GM12873 (cell line): ENCODE results near the gene RBM23.

Experiments
- CTCF ChIP-seq: IDR thresholded peaks from 2 replicates; pipeline ENCODE4 v1.5.1; 2012; ENCODE audit warnings: low read depth, mild to moderate bottlenecking, moderate library complexity, low read length, control low read depth; ENCODE audit not compliant: insufficient read depth; ENCODE audit errors: missing control alignments

The RBM23 gene

DNA sequence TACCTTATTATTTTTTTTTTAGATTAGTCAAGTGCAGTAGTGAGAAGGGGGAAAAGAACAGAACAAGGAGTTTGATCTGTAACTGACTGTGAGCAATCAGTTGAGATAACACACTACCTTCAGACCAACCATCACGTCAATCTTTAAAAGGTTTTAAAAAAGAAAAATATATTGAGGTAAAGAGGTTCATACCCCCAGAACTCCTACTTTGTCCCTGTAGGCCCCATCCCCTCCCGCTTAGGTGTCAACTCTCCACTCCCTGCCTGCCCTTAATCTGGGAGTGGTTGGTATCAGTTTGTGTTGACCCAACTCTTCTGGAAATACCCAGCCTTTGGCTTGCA, 66.4 kb downstream of the RBM23 start:
- no peak for TF ChIP-seq CTCF

DNA sequence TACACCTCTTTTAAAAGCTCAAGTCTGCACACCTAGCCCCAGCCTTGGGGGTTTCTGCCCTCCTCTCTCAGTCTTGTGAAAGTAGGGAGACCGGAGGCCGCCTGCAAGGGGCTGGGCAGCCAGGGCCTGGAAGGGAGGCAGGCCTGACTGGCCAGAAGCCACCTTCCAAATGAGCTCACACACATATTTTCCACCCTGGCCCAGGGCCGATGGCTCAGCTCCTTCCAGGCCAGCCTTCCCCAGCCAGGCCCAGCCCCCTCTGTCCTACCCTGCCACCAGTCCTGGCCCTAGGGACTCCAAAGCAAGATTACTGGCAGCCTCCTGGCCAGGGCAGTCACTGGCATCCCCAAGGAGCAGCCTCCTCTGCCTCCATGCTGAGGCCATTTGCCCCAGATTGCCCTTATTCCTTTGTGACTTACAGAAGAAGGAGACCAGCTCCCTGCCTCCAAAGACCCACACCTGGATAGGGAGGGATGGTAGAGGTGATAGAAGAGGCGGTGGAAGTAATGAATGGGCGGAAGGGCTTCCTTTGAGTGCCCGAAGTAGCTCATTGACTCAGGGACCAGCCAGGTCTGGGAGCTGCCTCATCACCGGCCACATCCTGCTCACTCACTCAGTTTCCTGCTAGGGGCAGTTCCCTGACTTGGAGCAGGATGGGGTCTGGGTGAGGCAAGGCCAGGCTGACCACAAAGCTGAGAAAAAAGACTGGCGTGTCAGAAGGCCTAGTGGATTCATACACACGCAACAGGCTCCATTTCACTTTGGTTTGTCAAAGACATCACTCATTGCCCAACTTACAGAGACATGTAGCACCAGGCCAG, 67.8 kb downstream of the RBM23 start:
- no peak for TF ChIP-seq CTCF

DNA sequence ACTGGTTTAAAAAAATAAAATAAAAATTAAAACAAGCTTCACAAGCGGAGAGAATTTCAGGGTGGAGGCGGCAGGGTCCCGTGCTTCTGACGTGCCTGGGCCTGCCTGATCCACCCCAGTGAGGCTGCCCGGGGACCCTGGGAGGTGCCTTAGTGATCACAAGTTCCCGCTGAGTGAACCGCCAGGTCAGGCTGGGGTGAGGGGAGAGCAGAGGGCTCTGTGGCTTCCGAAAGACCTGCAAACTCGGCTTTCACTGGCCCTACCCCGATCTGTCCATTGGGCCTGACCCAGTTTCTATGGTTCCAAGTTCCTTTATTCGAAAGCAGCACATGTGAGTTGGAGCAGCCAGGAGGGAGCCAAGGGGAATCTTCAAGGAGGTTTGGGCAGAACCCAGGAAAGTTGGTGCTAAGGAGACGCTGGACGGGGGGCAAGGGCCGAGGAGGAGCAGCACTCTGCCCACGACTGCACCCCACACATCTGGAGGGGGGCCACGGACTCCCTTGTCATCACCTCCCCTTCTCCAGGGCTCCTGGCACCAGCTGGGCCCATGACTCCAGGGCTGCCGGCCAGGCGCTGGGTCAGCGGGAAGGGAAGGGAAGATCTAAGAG, 69.6 kb downstream of the RBM23 start:
- TF ChIP-seq CTCF = no peak

DNA sequence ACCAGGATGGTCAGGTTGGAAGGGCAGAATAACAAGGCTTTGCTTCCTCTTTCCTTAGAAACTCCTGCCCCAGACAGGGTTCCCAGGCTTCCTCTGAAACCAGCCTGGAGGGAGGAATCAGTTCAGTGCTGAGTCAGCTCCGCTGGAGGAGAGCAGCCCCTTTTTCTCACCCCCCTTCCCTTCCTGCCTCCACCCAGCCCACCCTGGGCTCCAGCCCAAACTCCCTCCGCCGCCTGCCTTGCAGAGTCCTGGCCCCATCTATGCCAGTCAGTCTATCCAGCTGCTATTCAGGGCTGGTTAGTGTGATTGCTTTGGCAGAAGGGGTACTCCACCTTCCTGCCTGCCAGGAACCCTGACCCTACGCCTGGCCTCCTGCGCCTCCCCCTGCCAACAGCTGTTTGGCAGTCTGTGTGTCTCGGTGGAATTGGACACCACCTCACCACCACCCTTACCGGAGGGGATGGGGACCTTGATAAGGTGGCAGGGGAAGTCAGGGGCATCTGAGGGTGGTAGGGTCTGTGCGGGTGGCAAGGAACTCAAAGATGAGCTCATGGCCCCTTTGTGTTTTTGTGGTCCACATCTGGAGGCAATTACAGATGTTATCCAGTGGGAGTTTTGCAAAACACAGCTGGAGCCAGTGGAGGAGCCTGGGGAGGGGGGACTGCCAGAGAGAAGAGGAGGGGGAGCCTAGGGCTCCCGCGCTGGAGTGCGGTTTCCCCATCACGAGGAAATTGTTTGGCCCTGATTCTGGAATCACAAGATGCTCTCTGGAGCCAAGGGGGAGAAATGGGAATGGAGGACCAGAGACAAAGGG, 70.4 kb downstream of the RBM23 start:
- no peak for TF ChIP-seq CTCF

DNA sequence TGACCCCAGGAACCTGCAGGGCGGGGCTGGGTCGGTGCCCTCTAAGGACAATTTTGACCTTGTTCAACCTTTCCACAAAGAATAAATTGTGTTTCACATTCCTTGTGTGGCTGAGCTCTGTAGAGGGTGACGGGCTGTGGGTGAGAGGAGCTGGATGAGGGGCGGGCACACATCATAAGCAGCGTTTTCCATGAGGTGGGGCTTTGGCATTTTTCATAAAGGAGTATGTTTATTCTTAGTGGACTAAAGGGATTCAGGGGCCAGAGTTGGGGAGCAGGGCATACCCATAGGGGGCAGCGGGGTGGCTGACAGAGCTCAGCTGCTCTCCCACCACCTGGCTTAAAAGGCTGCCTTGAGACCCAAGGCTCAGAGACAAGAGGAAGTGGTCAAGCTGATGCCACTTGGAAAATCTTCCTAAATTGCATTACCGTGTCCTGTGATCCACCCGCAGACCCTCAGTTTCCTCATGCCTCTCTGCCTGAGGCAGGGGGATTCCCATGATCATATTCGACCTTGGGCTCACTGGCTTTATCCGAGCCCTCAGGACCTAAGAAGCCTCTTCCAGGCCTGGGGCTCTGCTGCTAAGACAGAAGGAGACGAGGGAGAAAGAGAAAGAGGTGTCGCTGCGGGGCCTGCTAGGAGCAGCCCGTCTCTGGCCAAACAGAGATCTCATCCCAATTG, 71.1 kb downstream of the RBM23 start:
- TF ChIP-seq CTCF = peak; percentile 39

GRCh38 chr14:22846811-22847307, 72.1 kb downstream of the RBM23 start:
- no peak for TF ChIP-seq CTCF
